HG03558 (cell line): ENCODE results near the gene THAP10.
"Not testable (repeated sequence)": the region's sequence is repeated elsewhere in the genome, so short reads cannot be mapped to it uniquely, and the experiment has no call there.

Experiments used
- ATAC-seq: cut with Tn5 transposase; IDR thresholded peaks from one replicate; pipeline ENCODE4 v1.9.1; 2021; ENCODE audit warnings: moderate number of reproducible peaks; ENCODE audit not compliant: unreplicated experiment; ENCODE audit errors: extremely low read depth

THAP10 gene

DNA sequence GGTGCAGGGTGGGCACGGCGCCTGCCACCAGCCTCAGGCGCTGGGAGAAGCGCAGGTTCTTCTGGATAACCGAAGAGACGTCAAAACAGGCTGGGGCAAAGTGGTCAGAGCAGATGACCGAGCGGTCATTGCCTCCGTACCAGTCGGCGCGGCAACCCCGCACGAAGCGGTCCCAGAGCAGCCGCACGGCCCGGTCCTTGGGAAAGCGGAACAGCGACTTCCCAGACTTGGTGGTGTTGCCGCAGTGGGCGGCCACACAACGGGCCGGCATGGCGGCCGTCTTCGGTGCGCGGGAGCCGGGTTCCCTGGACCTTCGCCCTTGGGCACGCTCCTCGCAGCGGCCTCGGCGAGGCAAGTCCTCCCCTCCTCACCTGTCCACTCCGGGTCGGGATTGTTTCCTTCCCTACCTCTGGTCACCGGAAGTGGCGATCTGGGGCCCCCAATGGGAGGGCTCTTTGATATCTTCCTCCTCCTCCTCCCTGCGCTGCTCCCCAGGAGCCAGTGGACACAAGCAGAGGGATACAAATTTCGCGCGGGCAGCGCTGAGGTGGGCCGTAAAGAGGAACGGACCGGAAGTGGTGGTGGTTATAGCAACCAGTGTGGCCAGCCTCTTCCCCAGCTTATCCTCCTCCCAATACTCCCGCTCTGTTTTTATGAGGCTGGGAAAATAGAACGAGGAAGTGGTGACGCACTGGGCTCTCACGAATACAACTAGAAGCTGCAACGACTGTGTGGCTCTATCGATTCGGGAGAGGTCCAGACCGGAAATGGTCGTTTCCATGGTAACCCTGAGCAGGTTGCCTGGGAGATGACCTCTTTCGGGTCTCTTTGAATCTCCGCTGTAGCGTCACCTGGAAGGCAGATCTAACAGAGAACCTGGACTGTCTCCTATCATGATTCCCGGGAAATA lies at the start of gene THAP10, which contains the start of gene LRRC49:
THAP10 (minus strand) TSS at position 432 of the 910 bp plus-strand sequence; CDS start at position 271, 161 bp downstream.
LRRC49 (plus strand) TSS at position 825 of the 910 bp plus-strand sequence; CDS start at position 894, 69 bp downstream.
- peak; percentile 52 for ATAC-seq

DNA sequence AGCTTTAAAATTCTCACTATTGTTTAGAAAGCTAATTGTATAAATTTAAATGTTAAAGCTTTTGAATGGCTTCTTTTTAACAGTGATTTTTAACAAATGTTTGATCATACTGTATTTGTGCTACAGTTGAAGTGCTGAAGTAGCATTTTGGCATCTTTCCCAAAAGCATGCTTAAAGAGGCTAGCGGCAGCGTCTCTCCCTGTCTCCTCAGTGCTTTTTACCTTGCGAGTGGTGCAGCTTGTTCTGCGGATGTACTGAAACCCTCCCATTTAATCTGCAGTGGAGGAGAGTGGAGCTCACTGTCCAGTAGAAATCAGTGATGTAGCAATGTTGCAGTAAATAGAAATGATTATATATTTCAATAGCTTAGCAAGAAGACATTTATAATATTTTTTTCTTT lies 44.1 kb upstream of the THAP10 start:
- no peak for ATAC-seq

DNA sequence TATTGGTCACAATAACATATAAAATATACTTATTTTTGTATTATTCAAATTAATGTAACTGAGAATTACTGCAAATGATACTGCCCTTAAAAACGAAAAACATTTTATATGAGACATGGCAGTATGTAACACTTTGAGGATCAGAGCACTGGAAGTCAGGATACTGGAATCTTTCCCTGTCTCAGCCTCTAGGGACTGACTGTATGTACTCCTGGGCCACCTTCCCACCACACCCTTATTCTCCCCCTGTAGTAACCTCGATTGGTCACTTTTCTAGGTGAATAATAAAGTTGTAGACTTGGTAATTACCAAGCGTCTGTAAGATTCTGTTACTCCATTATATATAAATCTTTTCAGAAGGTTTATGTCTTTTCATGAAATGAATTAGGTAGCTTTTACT lies 43.4 kb upstream of the THAP10 start:
- no peak for ATAC-seq

DNA sequence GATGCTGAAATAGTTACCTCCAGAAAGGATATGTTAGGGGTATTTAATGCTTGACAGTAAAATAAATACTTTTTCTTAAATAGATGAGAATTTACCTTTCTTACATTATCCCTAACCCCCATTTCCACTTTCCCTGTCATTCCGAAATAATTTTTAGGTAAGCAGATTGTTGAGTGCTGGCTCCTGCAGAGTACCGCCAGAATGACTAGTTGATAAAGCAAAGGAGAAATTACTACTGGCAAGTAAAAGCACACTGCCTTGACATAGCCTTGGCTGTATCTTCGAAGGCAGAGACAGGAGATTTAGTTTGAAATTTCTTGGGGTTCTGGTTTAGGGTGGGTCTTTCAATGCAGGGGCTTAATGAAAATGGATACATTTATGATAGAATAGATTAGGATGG lies 41.2 kb upstream of the THAP10 start:
- no peak for ATAC-seq

DNA sequence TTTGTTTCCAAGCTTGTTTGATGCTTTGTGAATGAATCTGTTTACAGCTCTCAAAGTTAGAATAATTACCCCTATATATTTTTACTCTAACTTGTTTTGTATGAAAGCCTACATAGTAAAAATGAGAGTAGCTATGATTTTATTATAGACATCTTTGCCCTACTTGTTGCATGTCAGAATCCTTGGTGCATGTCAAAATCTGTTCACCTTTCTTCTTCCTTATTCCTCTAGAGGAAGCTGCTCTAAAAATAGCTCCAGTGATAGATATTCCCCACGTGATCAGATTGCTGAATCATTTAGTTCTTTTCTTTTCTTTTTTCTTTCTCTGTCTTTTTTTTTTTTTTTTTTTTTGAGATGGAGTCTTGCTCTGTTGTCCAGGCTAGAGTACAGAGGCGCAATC lies 40.2 kb upstream of the THAP10 start:
- no peak for ATAC-seq

DNA sequence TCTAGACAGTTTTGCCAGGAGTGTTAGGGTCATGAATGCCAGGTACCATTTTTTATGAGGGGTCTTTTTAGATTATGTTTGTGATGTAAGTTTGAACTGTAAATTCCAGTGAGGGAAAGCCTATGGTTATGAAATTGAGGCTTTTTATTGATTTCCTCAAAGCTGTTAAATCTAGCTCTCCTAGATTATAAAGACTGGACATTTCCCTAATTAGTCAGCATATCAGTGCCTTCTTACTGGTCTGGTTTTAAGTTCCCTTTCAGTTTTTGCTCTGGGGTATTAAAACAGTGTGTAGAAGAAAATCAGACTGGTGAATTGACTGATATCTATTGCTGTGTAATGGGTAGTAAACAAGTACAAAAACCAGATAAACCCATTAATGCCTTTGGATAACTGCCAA lies 39.6 kb upstream of the THAP10 start:
- no peak for ATAC-seq

DNA sequence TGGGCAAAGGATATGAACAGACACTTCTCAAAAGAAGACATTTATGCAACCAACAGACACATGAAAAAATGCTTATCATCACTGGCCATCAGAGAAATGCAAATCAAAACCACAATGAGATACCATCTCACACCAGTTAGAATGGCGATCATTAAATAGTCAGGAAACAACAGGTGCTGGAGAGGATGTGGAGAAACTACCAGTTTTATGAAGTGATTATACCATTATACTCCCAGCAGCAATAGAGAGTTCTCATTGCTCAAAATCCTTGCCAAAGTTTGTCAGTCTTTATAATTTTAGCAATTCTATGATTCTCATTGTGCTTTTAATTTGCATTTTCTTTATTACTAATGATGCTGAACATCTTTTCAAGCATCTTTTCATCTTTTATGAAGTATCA lies 34.7 kb upstream of the THAP10 start:
- not testable (repeated sequence) for ATAC-seq

DNA sequence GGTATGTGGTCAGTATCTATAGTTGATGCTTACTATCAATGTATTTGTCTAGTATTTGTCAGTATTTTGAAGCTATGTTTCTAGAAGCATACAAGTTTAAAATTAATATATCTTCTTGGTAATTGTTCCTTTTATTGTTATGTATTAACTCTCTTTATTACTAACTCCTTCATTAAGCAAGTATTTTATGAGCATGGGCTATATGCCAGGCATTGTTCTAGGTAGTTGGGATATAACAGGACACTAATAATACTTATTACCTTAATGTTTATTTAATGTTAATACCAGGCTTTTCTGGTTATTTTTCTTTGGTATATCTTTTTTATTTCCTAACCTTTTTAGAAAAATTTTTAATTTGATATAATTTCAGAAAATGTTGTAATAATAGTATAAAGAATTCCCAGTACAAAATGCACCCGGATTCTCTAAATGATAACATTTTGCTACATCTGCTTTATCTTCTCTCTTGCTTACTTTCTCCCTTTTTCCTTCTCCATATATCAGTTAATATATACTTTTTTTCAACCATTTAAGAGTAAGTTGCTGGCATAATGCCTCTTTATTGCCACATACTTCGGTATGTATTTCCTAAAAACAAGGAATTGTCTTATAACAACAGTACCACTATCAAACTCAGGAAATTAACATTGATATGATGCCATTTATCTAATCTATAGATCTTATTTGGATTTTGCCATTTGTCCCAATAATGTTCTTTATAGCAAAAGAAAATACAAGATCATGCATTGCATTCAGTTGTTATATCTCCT lies 31.3 kb upstream of the THAP10 start:
- no peak for ATAC-seq

DNA sequence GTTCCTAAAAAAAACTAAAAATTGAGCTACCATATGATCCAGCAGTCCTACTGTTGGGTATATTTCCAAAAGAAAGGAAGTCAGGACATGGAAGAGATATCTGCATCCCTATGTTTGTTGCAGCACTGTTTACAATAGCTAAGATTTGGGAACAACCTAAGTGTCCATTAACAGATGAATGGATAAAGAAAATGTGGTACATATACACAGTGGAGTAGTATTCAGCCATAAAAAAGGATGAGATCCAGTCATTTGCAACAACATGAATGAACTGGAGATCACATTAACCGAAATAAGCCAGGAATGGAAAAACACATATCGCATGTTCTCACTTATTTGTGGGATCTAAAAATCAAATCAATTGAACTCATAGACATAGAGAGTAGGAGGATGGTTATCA lies 29.9 kb upstream of the THAP10 start:
- no peak for ATAC-seq

DNA sequence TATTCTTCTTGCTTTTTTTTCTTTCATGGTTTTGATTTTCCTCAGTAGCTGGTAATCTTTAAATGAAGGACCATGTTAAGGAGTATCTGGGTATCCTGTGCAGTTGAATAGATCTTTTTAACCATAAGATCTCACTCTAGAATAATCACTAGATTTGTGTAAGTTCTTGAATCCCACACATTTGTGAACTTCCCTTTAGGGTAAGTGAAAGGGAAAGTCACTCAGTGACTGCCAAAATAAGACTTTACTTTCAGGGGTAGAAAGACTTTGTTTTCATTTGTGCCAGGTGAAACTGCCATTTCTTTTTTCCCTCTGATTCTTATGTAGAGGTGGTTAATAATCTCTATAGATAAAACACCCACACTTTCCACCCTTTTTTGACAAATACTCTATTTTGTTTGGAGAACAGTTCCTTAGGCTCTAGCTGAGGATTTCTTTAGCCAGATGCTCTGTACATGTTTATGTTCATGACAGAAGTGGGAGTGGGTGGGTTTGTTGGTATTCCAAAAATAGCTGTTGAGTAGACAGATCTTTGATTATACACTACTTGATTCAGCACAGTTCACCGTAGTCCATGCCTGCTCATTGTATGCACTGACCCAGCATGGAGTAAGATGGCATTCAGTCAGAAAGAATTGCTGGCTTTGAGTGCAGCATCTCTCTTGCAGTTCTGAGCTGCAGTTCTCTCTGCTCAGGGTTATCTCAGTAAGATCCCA lies 28.9 kb upstream of the THAP10 start:
- no peak for ATAC-seq

DNA sequence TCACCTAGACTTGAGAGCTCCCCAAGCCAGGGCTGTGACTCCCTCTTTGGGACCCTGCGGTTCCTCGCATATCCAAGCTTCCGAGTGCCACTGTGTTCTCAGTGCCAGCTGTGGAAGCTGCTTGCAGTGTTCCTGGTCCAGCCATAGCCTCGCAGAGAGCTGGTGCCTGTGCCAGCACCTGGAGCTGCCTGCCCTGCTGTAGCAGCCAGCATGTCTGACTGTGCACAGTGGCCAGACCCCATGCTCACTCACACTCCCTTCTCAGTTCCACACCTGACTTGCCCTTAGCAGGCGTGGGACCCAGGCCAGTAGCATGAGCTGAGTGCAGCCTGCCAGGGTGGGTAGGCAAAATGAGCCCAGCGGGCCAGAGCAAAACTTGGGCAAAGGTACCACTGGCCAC lies 25.7 kb upstream of the THAP10 start:
- ATAC-seq = no peak

DNA sequence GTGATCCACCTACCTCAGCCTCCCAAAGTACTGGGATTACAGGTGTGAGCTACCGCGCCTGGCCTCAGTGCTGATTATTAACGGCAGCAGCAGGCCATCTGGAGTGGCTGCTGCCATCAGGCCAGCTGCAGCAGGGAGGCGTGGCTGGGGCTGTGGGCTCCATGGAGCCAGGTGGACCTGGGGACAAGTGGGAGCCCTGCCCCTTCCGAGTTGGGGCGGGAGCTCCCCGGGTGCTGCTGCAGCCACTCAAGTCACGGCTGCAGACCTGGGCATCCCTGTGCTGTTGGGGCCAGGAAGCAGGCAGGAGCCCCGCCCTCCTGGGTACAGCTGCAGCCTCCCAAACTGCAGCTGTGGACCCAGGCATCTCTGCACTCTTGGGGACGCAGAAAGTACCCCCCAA lies 24.3 kb upstream of the THAP10 start:
- ATAC-seq = no peak

DNA sequence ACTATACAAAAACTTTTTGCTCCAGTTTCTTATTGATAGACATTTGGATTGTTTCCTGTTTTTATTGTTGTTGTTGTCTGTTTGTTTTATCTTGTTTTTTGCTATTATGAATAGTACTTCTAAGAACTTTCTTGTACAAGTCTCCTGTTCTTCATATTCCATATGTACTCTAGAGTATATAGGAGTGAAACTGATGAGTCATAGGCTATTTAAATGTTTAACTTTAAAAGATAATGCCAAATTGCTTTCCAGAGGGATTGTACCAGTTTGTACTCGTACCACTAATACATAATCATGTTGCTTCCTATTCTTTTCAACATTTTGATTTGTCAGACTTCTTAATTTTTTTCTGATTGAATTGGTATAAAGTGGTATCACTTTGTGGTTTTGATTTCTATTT lies 20.0 kb upstream of the THAP10 start:
- no peak for ATAC-seq

DNA sequence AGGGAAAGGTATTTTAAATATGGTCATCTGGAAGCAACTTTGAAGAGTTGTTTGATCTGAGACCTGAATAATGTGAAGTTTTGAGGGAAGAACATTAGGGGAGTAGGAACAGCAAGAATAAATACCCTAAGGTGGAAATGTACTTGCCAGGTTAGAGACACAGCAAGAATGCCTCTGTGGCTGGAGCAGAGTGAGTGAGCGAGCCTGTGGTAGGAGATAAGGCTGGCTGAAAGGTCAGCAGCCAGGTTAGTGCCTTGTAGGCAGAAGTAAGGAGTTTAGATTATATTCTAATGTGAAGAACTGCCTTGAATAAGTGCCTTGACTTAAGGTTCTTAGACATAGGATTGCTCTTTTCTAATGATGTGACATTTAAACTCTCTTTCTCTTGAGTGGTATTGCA lies 18.7 kb upstream of the THAP10 start:
- no peak for ATAC-seq

DNA sequence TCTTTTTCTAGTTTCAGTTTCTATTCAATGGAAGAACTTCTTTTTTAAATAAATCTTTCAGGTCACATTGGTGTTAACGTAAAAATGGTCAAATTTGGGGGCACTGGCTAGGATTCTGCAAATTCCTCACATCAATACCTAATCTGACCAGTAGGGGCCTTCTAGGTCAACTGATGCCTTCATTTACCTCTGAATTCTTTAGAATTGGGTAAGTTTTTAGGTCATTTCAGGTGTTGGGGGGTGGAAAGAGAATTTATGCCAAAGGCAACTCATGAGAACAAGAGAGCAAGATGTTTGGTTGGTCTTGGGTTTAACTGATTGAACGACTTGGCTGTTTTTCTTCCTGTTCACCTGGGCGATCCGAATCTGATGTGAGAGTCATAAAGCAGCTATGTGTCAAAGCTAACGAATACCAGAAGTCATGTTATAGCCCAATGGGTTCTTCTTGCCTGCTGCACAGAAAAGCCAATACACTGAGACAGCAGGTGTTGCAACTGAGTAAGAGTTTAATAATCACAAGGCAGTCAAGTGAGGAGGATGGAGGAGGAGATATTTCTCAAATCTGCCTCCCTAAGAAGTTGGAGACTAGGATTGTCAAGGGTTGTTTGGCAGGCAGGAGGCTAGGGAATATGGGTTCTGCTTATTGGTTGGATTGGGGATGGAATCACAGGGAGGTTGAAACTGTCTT lies 15.7 kb upstream of the THAP10 start:
- ATAC-seq = no peak

DNA sequence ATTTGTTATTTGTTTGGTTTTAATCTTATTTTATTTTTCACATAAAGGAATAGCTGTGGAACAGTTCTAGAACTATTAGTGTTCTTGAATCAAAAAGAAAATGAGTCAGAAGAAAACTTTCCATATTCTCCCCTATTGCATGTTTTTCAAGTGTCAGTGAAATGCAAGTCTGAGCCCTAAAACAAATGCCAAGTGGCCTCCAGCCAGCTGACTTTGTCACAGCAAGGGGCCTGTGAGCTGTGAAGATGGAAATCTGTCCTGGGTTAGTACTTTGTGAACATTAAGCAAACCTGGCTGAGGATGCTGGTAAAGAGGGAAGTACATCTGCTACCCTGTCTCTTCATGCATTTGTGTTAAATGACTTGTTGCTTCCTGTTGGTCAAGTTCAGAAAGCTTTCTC lies 14.6 kb upstream of the THAP10 start:
- ATAC-seq = no peak

DNA sequence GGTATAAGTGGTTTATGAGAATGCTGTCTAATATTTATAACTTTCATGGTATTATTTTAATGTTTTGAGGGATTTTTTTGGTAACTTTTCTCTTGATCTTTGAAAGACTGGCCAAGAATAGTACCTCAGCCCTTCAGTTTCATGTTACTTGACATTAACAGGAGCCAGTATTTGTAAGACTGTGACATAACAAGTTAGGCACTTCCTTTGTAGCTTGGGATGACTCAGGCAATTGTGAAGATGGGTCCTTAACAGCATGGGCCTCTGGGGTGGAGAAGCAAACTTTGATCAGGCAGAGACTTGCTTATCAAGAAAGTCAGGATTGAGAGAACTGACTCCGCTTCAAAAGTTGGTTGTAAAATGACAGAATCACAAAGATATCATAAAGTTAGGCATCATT lies 9.9 kb upstream of the THAP10 start:
- ATAC-seq = no peak

DNA sequence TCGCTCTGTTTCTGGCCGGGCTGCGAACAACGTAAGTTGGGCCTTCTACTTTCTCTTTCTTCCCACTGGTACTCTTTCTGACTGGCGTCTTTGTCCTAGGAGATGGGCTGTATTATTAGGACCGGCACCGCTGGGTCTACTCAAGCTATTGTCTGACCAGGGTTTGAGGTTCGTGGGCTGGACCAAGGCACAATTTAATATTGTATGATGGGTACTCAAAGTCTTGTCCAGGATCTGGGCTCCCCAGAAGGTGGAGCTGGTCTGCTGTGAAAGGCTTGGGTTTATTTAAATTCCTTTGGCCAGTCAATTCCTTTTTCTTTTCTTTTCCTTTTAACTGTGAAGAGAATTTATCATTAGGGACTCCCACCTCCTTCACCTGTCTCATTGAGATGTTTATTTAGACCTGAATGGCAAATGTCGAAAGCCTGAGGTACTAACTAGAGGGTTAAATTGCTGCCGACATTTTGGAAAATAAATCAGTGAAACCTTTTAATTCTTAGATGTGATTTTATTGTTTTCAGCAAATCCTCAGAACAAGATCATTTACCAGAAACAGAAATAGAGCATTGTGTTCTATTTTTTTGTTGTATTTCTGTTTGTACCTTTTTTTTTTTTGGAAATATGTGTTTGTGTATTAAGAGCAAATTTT lies 803 bp upstream of the THAP10 start:
- ATAC-seq = no peak

DNA sequence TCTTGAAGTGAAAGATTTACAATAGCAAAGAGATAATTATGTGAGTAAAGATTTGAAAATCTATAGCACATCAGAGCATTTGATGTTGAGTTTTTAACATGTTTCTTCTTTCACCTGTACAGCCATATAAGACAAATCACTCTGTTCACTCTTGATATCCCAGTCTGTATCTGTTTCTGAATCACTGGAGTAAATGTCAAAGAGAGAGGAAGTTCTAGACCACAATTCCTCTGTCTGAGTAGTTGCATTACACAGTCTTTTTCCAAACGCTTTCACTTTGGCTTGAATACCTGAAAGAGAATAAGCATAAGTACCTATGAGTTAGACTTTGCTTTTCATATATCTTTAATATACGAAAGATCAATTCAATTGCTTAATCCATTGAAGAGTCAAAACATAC lies 9.9 kb downstream of the THAP10 start:
- ATAC-seq = no peak

DNA sequence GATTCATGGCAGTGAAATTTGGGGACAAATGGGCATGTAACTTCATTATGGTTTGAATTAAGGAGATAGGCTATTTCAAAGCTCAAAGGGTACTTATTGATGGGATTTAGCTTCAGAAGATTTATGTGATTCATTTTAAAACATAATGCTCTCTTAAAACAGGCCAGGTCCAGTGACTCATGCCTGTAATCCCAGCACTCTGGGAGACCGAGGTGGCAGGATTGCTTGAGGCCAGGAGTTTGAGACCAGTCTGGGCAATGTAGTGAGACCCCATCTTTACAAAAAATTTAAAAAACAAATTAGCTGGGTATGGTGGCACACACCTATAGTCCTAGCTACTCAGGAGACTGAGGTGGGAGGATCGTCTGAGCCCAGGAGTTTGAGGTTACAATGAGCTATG lies 11.5 kb downstream of the THAP10 start:
- ATAC-seq = no peak
